Choroid plexus epithelial cell (primary cell): Measurements from ENCODE around the gene ODF4.
A peak's percentile ranks its signal among the peaks of the same experiment; 100 is the strongest.

Experiments
- DNase-seq: peaks from one replicate; pipeline ENCODE4 v3.0.0-alpha.2; 2010; ENCODE audit warnings: low read depth
- H3K4me3 ChIP-seq: 2 replicates; pipeline ENCODE4 v1.5.1; 2011; ENCODE audit warnings: low read depth, mild to moderate bottlenecking, control low read depth, low read length, moderate library complexity
- TF ChIP-seq, protein P1 (sequence below): conservative IDR thresholded peaks from 2 replicates; pipeline ENCODE4 v1.5.1; 2011; ENCODE audit warnings: low read depth, mild to moderate bottlenecking, control low read depth, inconsistent platforms, low read length, moderate library complexity

The ODF4 gene

DNA sequence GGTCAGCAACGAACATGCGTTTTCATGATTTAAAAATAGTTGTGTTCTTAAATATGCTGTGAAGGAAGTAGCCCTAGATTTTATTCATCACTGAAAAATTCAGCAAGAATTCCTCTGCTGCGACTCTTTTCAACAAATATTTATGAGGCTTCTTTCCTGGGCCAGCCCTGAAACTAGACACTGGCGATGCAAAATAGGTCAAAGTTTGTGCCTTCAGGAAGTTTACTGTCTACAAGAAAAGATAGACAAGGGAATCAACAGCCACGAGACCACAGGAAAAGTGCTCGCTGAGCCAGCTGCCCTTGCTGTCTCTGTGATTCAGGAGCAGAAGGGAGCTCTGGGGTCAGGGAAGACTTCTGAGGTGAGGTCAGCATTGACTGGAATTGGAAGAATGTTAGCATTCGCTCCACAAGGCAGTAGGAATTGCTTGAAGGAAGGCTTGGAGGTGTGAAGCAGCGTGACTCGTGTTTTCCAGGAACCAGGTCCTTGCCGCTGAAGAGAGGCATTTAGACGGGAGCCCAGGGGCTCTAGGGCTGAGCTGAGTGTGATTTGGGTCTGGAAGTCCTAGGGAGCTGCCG is 45.2 kb downstream of the ODF4 start:
- TF ChIP-seq, protein P1, sequence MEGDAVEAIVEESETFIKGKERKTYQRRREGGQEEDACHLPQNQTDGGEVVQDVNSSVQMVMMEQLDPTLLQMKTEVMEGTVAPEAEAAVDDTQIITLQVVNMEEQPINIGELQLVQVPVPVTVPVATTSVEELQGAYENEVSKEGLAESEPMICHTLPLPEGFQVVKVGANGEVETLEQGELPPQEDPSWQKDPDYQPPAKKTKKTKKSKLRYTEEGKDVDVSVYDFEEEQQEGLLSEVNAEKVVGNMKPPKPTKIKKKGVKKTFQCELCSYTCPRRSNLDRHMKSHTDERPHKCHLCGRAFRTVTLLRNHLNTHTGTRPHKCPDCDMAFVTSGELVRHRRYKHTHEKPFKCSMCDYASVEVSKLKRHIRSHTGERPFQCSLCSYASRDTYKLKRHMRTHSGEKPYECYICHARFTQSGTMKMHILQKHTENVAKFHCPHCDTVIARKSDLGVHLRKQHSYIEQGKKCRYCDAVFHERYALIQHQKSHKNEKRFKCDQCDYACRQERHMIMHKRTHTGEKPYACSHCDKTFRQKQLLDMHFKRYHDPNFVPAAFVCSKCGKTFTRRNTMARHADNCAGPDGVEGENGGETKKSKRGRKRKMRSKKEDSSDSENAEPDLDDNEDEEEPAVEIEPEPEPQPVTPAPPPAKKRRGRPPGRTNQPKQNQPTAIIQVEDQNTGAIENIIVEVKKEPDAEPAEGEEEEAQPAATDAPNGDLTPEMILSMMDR, result no peak

DNA sequence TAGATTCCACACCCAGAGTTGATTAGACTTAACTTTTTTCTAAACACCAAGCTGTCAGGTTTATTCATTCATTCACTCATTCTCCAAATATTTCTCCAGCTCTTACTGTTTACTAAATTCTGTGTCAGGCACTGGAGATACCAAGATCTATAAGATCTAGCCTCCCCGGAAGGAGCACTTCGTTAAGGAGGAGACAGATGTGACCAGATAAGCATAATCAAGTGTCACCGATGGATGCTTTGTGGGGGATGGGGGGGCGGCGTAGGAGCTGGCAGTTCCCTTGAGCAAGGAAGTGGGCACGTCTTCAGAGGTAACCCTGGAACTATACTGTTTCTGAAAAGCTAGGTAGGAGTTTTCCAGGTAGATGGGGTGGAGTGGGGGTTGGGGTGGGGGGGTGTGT is 47.2 kb downstream of the ODF4 start:
- no peak for DNase-seq
- TF ChIP-seq, protein P1, result no peak
- H3K4me3 ChIP-seq, result no peak overlapping the region

More for the DNA sequence above, 45.2 kb downstream of the ODF4 start:
- peak; percentile 90 for DNase-seq
- H3K4me3 ChIP-seq, result no peak overlapping the region

DNA sequence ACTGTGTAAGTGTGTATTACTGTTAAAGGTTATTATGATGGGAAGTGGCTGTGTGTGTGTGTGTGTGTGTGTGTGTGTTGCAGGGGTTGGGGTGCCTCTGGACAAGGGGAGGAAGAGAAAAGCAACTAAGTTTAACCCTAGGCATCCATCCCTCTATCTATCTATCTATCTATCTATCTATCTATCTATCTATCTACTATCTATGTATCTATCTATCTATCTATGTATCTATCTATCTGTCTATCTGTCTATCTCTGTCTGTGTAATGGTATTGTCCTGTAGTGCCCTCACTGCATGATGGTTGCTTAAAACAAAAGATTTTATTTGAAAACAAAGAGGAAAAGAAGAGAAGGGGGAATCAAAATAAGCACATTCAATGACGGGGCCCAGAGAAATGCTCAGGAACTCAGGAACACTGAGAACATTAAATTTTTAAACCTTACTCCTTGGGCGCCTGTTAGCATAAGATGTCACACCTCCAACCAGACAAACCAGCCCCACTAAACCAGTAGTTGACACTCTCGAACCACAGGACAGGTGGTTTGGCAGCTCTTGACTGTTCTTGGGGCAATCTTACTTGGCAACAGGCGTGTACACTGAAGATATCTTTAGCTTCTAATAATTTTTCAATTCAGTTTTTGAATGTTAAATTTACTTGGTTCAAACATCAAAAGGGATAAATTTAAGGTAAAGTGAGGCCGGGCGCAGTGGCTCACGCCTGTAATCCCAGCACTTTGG is 48.4 kb downstream of the ODF4 start:
- no peak for DNase-seq
- H3K4me3 ChIP-seq, result no peak overlapping the region
- TF ChIP-seq, protein P1, result no peak

DNA sequence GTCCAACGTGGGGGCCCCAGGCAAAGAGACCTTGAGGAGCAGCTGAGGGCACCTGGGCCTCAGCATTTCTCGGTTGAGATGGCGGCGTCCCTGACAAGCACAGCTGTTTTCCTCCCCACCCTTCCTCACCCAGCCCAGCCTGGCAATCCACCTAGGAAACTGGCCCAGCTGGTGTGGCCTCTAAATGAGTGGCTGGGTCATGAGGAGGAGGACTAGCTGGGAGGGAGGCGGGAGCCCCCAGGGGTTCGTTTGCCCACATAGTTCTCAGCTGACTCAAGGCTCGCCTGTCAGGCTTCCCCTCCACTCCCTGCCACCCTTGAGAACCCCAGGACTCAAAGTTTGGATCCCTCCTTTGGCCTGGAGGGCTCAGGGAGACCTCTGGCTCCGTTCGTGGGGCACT is 52.1 kb downstream of the ODF4 start:
- no peak overlapping the region for H3K4me3 ChIP-seq

GRCh38 chr17:8392274-8392673 is 52.6 kb downstream of the ODF4 start:
- TF ChIP-seq, protein P1, result no peak
- H3K4me3 ChIP-seq, result no peak overlapping the region
- DNase-seq, result no peak

More for the DNA sequence above, 52.1 kb downstream of the ODF4 start:
- no peak for DNase-seq
- TF ChIP-seq, protein P1, result no peak

DNA sequence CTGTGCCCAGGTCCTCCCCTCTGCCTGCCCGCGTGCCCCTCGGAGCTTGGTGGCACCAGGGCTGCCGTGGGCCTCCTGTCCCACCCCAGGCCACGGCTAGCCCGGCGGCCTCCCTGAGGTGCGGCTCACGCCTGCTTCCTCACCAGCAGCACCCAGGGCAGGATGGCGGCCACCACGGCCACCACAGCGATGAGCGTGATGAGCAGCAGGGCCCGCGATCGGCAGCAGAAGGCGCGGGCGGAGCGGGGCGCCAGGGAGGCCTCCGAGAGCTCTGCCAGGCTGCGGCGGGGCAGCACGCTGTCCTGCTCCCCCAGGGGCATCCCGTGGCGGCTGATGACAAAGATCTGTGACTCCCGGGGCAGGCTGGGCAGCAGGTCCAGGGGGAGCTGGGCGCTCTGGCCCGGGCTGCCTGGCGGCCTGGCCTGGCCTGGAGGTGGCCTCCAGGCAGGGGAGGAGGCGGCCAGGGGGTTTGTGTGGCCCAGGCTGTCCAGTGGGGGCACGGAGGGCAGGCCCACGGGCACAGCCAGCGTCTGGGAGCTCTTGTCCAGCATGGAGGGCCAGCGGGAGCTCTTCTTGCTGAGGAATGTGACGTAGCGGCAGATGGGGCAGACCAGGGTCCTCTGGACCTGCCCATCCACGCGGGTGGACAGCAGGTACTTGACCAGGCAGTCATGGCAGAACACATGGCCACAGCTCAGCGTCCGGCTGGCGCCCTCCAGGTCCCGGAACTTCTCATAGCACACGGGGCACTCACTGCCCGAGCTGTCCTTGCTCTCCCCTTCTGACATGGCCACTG is 53.2 kb downstream of the ODF4 start:
- DNase-seq, result no peak
- TF ChIP-seq, protein P1, result no peak

More for the DNA sequence above, 53.2 kb downstream of the ODF4 start:
- H3K4me3 ChIP-seq, result no peak overlapping the region
